Measurements from ENCODE around the gene MBD3L2. TPM values are rescaled to one million over a fixed set of nuclear protein-coding genes. Genes with fewer than 3 reads are reported as not detected.
"Not testable (repeated sequence)": the region's sequence is repeated elsewhere in the genome, so short reads cannot be mapped to it uniquely, and the experiment has no call there.

The MBD3L2 gene
- total and polyA plus RNA-seq, 5 experiments from 2014 or later = not detected

GRCh38 chr19:7030278-7030677, 18.8 kb upstream of the MBD3L2 start, which contains the start of gene MBD3L5:
Gene MBD3L5, plus strand, starts transcription at chr19:7030578. Its CDS starts 34 bp downstream, at chr19:7030612.
- ATAC-seq, H3K27me3 Mint-ChIP-seq, H3K4me1 Mint-ChIP-seq, H3K9me3 Mint-ChIP-seq, H3K36me3 Mint-ChIP-seq, H3K4me3 Mint-ChIP-seq, POLR2A ChIA-PET, DNase-seq, H3K27ac Mint-ChIP-seq: not testable (repeated sequence)

- DNase-seq, H3K4me1 Mint-ChIP-seq, H3K27ac Mint-ChIP-seq, H3K9me3 Mint-ChIP-seq, POLR2A ChIA-PET, ATAC-seq, H3K4me3 Mint-ChIP-seq, H3K27me3 Mint-ChIP-seq, H3K36me3 Mint-ChIP-seq: not testable (repeated sequence)
These were observed 9.0 kb upstream of the MBD3L2 start, which contains the start of gene MBD3L4 for GRCh38 chr19:7040079-7040478. Gene MBD3L4, minus strand, starts transcription at chr19:7040179. Its CDS starts 35 bp downstream, at chr19:7040144.

DNA sequence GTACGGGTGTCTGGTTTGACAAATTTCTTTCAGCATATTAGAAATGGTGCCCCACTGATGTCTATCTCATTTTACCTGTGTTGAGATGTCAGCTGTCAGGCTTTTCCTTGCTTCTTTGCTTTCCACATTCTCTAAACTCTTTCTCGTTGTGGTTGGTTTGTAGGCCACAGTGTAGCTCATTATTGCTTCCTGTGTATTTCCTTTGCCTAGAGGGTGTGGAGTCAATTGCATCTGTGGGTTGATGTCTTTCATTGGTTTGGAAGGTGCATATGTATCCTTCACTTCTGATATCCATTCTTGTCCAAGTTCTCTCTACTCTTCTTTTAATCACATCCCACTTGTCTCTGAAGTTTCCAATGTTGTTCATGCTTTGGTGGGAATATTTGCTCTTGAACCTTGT, 7.6 kb upstream of the MBD3L2 start:
- H3K9me3 Mint-ChIP-seq, H3K4me3 Mint-ChIP-seq, H3K27me3 Mint-ChIP-seq, DNase-seq, POLR2A ChIA-PET, H3K27ac Mint-ChIP-seq, H3K36me3 Mint-ChIP-seq, H3K4me1 Mint-ChIP-seq: not testable (repeated sequence)
- ATAC-seq = peak in 1 of 2 donors; percentile 72

DNA sequence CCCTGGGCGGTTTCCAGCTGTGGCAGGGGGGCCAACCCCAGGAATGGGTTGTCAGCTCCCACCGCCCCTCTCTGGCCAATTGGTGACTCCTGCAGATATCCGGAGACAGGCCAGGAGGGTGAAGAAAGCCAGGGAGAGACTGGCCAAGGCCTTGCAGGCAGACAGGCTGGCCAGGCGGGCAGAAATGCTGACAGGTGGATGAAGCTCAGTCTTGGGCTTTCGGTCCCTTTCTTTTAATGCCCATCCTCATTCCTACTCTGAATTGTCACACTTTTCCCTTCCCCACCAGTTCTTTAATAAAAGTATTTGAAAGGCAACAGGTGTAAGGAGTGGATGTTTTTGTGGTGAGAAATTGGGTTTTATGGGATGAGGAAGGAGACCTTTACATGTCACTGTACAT, 2.3 kb downstream of the MBD3L2 start:
- POLR2A ChIA-PET, H3K27ac Mint-ChIP-seq, H3K4me1 Mint-ChIP-seq, H3K27me3 Mint-ChIP-seq, H3K36me3 Mint-ChIP-seq, H3K4me3 Mint-ChIP-seq, ATAC-seq, DNase-seq, H3K9me3 Mint-ChIP-seq: not testable (repeated sequence)

- H3K27me3 Mint-ChIP-seq, H3K4me3 Mint-ChIP-seq, H3K9me3 Mint-ChIP-seq, ATAC-seq, DNase-seq, POLR2A ChIA-PET, H3K36me3 Mint-ChIP-seq, H3K27ac Mint-ChIP-seq, H3K4me1 Mint-ChIP-seq: not testable (repeated sequence)
These were observed 3.8 kb downstream of the MBD3L2 start for GRCh38 chr19:7052896-7053295.

GRCh38 chr19:7054635-7055368, 5.7 kb downstream of the MBD3L2 start:
- H3K36me3 Mint-ChIP-seq, H3K4me1 Mint-ChIP-seq, H3K4me3 Mint-ChIP-seq, ATAC-seq, H3K27ac Mint-ChIP-seq, H3K27me3 Mint-ChIP-seq, H3K9me3 Mint-ChIP-seq, POLR2A ChIA-PET: not testable (repeated sequence)
- DNase-seq = peak in 1 of 10 donors; percentile 11

DNA sequence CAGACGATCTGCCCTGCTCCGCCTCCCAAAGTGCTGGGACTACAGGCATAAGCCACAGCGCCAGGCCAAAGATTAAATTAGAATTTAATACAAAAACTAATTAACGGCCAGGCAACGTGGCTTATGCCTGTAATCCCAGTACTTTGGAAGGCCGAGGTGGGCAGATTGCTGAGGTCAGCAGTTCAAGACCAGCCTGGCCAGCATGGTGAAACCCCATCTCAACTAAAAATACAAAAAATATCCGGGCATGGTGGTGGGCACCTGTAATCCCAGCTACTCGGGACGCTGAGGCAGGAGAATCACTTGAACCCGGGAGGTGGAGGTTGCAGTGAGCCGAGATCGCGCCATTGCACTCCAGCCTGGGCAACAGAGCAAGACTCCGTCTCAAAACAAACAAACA, 6.6 kb downstream of the MBD3L2 start:
- H3K27ac Mint-ChIP-seq, H3K27me3 Mint-ChIP-seq, POLR2A ChIA-PET, H3K9me3 Mint-ChIP-seq, H3K4me1 Mint-ChIP-seq, H3K4me3 Mint-ChIP-seq, H3K36me3 Mint-ChIP-seq, ATAC-seq, DNase-seq: not testable (repeated sequence)

DNA sequence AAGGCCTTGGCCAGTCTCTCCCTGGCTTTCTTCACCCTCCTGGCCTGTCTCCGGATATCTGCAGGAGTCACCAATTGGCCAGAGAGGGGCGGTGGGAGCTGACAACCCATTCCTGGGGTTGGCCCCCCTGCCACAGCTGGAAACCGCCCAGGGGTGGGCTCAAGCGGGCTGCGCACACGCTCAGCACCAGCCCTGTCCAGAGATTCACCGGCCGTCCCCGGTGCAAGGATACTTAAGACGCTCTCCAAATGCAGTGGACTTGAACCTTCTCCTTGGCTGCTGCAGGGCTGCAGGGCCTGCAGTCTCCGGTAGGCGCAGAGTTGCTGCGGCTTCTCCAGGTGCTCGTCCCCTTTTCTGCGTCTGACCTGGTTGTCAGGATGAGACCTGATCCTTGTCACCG, 7.2 kb downstream of the MBD3L2 start:
- not testable (repeated sequence) for H3K27me3 Mint-ChIP-seq, H3K27ac Mint-ChIP-seq

GRCh38 chr19:7058576-7058975, 9.5 kb downstream of the MBD3L2 start, which contains the start of gene MBD3L3:
Gene MBD3L3, minus strand, starts transcription at chr19:7058676. Its CDS starts 71 bp downstream, at chr19:7058605.
- DNase-seq, H3K9me3 Mint-ChIP-seq, H3K27ac Mint-ChIP-seq, ATAC-seq, H3K36me3 Mint-ChIP-seq, H3K4me1 Mint-ChIP-seq, H3K4me3 Mint-ChIP-seq, H3K27me3 Mint-ChIP-seq, POLR2A ChIA-PET: not testable (repeated sequence)

More for the DNA sequence above, 7.2 kb downstream of the MBD3L2 start:
- H3K9me3 Mint-ChIP-seq, POLR2A ChIA-PET, H3K4me1 Mint-ChIP-seq, H3K36me3 Mint-ChIP-seq, DNase-seq, ATAC-seq, H3K4me3 Mint-ChIP-seq: not testable (repeated sequence)

- H3K27me3 Mint-ChIP-seq, H3K27ac Mint-ChIP-seq, H3K4me1 Mint-ChIP-seq, H3K36me3 Mint-ChIP-seq, H3K4me3 Mint-ChIP-seq, H3K9me3 Mint-ChIP-seq, POLR2A ChIA-PET: not testable (repeated sequence)
- ATAC-seq (peak in 1 of 2 donors; percentile 81), DNase-seq (peak in 2 of 10 donors; percentile 32 to 35)
These were observed 10.9 kb downstream of the MBD3L2 start for GRCh38 chr19:7059977-7060376.

DNA sequence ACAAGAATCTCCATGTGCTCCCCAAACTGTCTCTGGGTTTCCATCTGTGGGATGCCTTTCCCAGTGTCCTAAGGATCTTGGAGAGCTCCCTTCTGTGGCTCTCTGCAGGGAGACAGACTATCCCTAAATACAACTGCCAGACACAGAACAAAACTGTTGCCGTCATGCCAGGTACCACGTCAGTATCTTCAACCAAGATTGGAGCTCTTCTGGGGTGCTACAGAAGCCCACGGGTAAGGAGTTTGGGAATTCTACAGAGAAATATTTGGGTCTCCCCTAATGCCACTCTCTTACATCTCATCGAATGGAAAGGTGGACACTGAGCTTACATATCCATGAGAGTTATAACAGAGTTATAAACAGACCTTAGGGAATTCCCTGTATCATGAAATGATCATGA, 14.2 kb downstream of the MBD3L2 start:
- ATAC-seq = peak in 1 of 2 donors; percentile 7
- Mint-ChIP-seq H3K36me3 (no peaks in the 10 kb centered on the region), H3K4me3 (no peak overlapping the region), H3K4me1 (peaks cover 0 to under 1% (median 0%) of the 10 kb centered on the region in 4 donors), H3K27me3 (no peaks in the 10 kb centered on the region), H3K27ac (no peak overlapping the region), H3K9me3 (peaks cover 0 to 2% (median 0%) of the 10 kb centered on the region in 9 donors)
- DNase-seq = peak in 1 of 10 donors; percentile 19
- POLR2A ChIA-PET = no interaction called here

- no peak overlapping the region for H3K4me3 Mint-ChIP-seq
- H3K4me1 Mint-ChIP-seq = peaks cover 2 to 6% (median 2%) of the 10 kb centered on the region in 4 donors
- POLR2A ChIA-PET = no interaction called here
- ATAC-seq (peak; percentile 28 to 40), DNase-seq (peak in 1 of 10 donors; percentile 58)
- H3K27ac Mint-ChIP-seq = no peak overlapping the region
- no peaks in the 10 kb centered on the region for H3K36me3 Mint-ChIP-seq
- peaks cover 0 to 2% (median 0%) of the 10 kb centered on the region in 9 donors for H3K9me3 Mint-ChIP-seq
- H3K27me3 Mint-ChIP-seq = no peaks in the 10 kb centered on the region
These were observed 14.8 kb downstream of the MBD3L2 start for GRCh38 chr19:7063764-7064418.

DNA sequence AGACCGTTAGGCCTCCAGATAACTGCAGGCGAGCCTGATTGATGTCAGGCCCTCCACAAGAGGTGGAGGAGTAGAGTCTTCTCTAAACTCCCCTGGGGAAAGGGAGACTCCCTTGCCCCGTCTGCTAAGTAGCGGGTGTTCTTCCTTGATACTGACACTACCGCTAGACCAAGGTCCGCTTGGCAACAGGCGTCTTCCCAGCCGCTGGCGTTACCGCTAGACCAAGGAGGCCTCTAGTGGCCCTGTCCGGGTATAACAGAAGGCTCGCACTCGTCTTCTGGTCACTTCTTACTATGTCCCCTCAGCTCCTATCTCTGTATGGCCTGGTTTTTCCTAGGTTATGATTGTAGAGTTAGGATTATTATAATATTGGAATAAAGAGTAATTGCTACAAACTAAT, 18.0 kb downstream of the MBD3L2 start:
- H3K36me3 Mint-ChIP-seq = peaks cover 0 to 20% (median 0%) of the 10 kb centered on the region in 3 donors
- POLR2A ChIA-PET, H3K9me3 Mint-ChIP-seq, H3K27me3 Mint-ChIP-seq, H3K4me3 Mint-ChIP-seq, DNase-seq, H3K27ac Mint-ChIP-seq, ATAC-seq: not testable (repeated sequence)
- H3K4me1 Mint-ChIP-seq = peaks cover 4 to 19% (median 15%) of the 10 kb centered on the region in 4 donors

Data from naive thymus-derived CD8-positive, alpha-beta T cell (primary cell).